Measurements from ENCODE around the gene PDGFD.

- TF ChIP-seq POLR2AphosphoS5 (IDR thresholded peaks at IDR 0.05; ENCODE audit: insufficient read depth, low read depth, low read length) (no peak), POLR2A (IDR thresholded peaks at IDR 0.05; ENCODE audit: low read depth, low read length) (no peak), GATA2 (IDR thresholded peaks at IDR 0.05; ENCODE audit: insufficient read depth, insufficient read length, low read depth, low read length) (no peak), MAX (IDR thresholded peaks at IDR 0.05; ENCODE audit: insufficient read depth, insufficient read length) (no peak), JUN (IDR thresholded peaks at IDR 0.05; ENCODE audit: borderline replicate concordance, insufficient read depth, insufficient read length, low read depth) (no peak), MYC (IDR thresholded peaks at IDR 0.05; ENCODE audit: low read depth, low read length) (no peak), EZH2 (IDR thresholded peaks at IDR 0.05; ENCODE audit: borderline replicate concordance, low read depth, low read length, severe bottlenecking) (no peak), FOS (IDR thresholded peaks at IDR 0.05; ENCODE audit: borderline replicate concordance, insufficient read depth, low read length) (no peak)
- TF ChIP-seq, protein P1, sequence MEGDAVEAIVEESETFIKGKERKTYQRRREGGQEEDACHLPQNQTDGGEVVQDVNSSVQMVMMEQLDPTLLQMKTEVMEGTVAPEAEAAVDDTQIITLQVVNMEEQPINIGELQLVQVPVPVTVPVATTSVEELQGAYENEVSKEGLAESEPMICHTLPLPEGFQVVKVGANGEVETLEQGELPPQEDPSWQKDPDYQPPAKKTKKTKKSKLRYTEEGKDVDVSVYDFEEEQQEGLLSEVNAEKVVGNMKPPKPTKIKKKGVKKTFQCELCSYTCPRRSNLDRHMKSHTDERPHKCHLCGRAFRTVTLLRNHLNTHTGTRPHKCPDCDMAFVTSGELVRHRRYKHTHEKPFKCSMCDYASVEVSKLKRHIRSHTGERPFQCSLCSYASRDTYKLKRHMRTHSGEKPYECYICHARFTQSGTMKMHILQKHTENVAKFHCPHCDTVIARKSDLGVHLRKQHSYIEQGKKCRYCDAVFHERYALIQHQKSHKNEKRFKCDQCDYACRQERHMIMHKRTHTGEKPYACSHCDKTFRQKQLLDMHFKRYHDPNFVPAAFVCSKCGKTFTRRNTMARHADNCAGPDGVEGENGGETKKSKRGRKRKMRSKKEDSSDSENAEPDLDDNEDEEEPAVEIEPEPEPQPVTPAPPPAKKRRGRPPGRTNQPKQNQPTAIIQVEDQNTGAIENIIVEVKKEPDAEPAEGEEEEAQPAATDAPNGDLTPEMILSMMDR (IDR thresholded peaks at IDR 0.05; ENCODE audit: extremely low read depth in 1 of 2, insufficient read depth in 1 of 2, low read depth in 1 of 2, low read length in 2 of 2), result no peak
Observed at GRCh38 chr11:104113541-104113940, 50.4 kb downstream of the PDGFD start.

Measured in endothelial cell of umbilical vein (primary cell).